Activated CD4-positive, CD25-positive, alpha-beta regulatory T cell treated with anti-CD3 and anti-CD28 coated beads, Interleukin-2, amount 50 U/mL, for 24 hours (primary cell): ENCODE data around the gene DLGAP1.

Experiments
- ATAC-seq, 2 donors: fragments of 150-1000 bp; cut with Tn5 transposase; one replicate each; pipeline ENCODE4 v1.10.0; 2021; ENCODE audit warnings: mild to moderate bottlenecking in 1 of 2, moderate library complexity in 1 of 2

Gene DLGAP1

GRCh38 chr18:3885209-3885792 lies 569.8 kb downstream of the DLGAP1 start:
- no peak for ATAC-seq

DNA sequence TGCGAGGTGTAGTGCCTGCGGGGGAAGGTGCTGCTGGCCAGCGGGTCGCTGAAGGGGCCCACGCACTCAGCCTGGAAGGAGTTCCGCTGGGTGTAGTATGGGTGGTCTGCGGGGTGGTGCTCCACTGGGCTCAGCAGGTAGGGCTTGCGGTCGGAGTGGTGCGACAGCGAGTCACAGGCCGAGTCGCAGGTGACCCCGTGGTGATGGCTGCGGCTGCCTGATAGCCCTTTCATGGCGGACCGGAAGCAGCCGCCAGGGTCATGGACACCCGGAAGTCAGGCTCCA lies 575.3 kb downstream of the DLGAP1 start:
- no peak for ATAC-seq

- ATAC-seq = no peak
Observed at GRCh38 chr18:3879114-3879835, 575.8 kb downstream of the DLGAP1 start.

- ATAC-seq = no peak
Observed at GRCh38 chr18:3878401-3878800, 576.7 kb downstream of the DLGAP1 start.

DNA sequence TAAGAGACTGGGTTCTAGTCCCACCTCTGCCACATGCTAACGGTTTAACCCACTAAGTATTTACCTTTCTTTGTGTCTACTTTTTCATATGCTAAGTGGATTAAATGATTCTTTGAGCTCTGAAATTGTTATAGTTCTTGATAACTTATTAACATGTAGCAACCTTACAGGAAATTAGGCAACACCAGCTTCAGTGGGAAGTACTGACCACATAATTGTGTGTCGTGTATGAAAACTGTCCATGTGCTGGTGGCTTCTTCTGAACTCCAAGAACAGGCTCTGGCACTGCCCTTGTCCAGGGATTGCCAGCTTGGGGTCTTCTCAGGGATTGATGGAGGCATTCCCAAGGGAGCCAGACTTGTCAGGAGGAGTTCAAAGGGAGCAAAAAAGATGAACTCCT lies 577.4 kb downstream of the DLGAP1 start:
- ATAC-seq = no peak

DNA sequence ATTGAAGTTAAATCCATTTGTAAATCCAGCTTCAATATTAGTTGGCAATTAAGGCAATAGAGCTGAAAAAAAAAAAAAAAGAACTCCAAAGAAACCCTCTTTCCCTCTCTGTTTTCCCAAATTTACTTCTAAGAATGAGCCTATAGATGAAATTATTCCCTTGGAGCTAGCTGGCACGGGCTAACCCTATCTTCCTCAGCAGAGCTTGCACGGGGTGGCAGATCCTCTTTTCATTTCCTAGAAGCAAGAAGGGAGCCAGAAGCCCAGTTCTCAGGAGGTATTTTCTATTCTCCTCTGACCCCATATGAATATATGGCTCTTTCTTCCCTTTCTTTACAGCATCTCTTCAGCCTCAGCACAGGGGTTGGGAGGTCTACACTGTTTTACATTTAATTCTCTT lies 579.1 kb downstream of the DLGAP1 start:
- no peak for ATAC-seq

- no peak for ATAC-seq
Observed at GRCh38 chr18:3875376-3875775, 579.7 kb downstream of the DLGAP1 start.

DNA sequence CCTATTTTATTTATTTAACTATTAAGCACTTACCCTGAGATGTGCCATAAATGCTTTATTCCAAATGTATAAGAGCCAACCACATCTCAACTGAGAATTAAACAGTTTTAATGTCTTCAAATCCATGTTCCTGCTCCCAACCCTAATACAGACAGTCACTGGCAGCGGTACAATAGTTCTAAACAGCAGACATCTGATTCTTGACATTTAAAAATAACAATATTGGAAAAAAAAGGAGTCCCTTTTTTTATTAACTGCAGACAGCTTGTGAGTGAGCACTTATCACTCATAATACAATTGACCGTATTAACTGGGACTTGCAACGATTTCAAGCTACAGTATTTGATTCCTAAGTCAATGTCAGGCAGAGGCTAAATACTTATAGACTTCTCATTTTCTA lies 580.5 kb downstream of the DLGAP1 start:
- no peak for ATAC-seq

- no peak for ATAC-seq
Observed at GRCh38 chr18:3874125-3874524, 581.0 kb downstream of the DLGAP1 start.

- ATAC-seq = no peak
Observed at GRCh38 chr18:3873698-3874097, 581.4 kb downstream of the DLGAP1 start.

DNA sequence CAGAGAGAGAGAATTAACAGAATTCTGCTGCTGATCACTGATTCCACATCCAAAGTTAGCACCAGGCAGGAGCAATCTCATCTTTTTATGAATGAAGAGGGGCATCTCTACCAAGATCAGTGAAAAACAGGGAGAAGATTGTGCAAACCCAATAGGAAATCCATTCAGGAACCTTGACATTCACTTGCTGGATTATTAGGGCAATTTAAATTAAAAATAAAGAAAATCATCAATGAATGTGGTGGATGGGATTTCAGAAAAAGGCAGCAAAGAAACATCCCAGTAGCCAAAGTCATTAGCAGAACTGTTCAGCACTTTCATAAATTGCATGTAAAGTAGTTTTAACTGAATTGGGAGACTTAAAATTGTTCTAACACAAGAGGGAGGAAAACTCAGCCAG lies 581.9 kb downstream of the DLGAP1 start:
- no peak for ATAC-seq

DNA sequence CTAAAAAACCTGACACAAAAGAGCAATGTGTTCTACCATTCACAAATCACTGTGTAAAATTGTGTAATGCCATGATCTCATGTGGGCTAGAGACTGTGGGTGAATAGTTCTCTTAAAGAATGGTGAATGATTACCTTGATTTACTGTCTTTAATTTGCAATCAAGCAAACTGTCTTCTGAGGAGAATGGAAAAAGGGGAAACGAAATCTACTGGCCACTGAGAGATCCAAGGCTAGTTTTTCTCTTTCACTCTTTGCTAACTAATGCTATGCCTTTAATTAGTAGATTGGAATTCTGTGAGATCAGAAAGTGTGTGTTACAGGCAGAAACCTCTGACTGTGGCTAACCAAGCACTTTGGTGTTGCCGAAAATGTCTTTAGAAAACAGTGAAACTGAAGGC lies 582.5 kb downstream of the DLGAP1 start:
- ATAC-seq = no peak

DNA sequence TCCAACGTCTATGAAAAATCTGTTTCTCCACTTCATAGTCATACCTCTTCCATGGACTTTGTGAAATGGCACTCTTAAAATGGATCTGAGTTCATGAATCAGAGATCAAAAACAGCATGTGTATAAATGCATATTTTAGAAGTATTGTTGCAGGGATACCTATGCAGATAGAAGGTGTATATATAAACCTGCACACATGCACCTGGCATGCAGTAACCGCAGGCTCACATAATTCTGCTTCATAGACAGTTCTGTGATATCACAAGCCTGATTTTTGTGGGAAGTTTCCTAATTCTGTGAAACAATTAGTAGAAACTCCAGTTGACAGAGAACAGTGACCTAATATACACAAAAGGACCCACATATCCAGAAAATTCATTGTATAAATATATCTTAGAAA lies 583.4 kb downstream of the DLGAP1 start:
- no peak for ATAC-seq

GRCh38 chr18:3870914-3871313 lies 584.2 kb downstream of the DLGAP1 start:
- no peak for ATAC-seq

DNA sequence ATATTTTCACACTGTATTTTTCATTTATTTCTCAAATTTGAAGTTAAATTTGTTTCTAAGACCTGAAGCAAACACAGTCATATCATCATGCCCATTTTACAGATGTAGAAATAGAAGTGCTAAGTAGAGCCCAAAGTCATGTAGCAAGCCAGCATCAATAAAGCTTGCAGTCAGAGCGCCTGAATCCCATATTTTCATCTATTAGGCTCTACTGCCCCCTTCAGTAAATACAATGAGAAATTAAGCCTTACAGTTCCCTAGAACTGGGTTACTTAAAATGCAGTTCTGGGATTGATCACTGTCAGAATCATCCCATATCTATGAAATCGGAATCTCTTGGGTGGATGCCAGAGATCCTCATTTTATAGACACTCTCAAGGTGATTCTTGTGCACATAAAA lies 585.3 kb downstream of the DLGAP1 start:
- no peak for ATAC-seq

DNA sequence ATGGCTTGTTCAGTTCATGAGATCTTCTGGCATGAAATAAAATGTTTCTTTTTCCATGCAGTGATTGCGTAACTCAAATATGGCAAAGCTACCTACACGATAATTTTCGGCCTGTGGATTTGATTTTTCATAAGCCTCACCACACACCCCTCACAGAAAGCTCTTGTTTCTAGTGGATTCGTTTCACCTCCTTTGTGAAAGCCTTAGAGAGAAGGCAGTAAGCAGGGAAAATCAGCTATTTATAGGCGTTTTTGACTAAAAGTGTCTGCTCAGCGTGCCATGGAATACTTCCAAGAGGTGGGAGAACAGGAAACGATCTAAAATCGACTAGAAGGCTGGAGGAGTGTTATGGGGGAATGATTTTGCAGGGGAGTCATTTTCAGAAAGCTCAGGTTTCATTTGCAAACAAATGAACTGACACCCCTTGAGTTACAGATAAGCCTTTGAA lies 587.2 kb downstream of the DLGAP1 start:
- ATAC-seq = no peak

DNA sequence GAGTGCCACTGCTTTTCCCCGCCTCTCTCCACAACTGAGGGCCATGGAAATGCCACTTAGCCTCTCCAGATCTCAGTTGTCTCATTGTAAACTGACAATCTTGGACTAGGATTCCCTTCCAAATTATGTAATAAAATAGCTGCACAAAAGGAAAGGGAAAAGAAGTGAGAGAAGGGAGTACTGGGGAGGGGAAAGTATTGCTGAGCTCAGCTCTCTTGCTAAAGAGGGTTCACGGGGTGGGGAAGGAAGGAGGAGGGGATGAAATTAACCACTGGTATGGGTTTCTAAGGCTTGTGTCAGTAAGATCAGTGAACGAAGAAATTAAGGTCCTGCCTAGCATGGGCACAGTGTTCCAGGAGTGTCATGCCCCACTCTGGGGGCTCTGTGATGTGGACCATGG lies 587.9 kb downstream of the DLGAP1 start:
- no peak for ATAC-seq

- ATAC-seq = no peak
Observed at GRCh38 chr18:3864669-3865298, 590.3 kb downstream of the DLGAP1 start.

DNA sequence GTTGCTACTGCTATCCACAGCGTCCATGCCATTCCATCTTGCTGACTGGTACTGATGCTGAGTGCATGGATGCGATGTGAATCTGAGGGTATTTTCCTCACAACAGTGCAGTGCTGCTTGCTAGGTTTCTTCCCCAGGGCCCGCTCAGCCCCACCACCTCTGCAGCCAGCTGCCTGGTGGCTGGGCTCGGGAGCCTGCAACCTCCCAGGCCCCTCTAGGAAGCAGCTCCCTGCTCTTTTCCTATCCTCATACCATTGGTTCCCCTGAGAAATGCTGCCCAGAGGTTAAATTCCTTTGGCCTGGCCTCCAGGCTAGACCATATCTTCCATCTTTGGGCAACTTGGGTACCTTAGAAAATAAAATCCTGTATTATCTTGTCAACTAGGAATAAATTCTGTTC lies 591.5 kb downstream of the DLGAP1 start:
- ATAC-seq = no peak

- ATAC-seq = no peak
Observed at GRCh38 chr18:3863006-3863405, 592.1 kb downstream of the DLGAP1 start.

DNA sequence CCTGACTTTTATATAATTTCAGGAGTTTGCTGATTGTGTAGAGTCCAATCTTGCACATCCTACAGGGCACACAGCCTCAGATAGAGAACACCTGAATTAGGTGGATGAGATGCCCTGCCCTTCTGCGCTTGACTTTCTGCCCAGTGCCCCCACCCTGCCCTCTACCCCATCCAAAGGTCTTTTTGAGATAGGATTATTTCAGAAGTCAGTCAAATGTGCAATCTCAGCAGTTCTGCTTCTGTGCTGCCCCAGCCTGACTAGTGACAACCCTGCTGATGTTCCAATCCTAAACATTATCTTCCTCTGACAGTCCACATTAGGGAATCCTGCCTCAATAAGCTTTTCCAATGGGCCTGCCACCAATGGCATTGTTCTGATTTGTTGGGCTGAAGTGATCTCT lies 593.6 kb downstream of the DLGAP1 start:
- ATAC-seq = no peak

DNA sequence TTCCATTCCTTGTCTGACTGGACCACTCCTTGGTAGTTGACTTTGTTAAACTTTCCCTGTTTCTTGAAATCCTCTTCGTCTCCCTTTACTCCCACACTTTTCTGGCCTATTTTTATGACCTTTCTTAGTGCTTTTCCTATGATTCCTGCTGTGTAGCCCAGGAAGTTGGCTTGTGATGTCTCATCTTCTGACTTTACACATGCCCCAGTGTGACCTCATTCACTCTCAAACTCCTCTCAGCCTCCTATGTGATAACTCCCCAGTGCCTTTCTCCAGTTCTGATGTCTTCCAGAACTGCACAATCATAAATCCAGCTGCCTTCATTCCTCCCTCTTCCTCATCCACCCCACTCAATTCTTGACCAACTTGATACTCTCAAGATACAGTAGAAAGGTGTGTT lies 597.6 kb downstream of the DLGAP1 start:
- ATAC-seq = no peak

DNA sequence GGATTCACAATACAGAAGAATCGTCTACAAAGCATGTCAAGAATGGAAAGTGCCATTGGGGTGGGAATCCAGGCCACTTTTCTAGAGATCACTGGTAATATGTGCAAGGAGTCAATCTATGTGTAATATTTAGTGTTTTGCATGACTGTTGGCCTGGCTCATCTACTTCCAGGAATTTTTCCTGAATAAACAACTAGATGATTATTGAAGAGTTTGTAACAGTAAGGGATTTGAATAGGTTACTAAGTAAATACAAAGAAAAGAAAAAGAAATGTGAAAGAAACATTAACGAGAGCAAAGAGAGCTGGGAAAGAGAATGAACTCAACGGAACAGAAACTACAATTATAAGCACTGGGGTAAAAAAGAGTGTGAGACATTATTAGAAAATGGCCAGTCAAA lies 599.1 kb downstream of the DLGAP1 start:
- no peak for ATAC-seq

GRCh38 chr18:3852321-3852720 lies 602.8 kb downstream of the DLGAP1 start:
- ATAC-seq = no peak

DNA sequence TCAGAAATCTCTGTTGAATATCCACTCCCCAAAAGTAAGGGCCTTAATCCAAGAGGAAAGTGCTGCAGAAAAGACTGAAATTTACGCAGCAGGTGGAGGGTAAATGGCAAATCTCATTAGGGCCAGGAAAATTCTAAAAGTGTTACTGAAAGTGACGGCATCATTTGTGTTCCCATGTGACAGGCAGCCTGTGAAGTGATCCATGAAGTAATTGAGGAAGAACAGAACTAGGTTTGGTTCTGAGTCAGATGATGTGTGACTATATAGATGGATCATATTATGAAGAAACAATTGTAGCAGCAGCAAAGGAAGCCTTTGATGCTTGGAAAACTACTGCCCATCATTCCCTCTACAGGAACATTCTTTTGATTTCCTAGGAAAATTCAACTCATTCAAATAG lies 603.9 kb downstream of the DLGAP1 start:
- ATAC-seq = no peak
